Left colon (tissue), 2 donors: ENCODE results near the gene CCDC9B. TPM values are rescaled to one million over a fixed set of nuclear protein-coding genes. Genes with fewer than 3 reads are reported as not detected.

Experiments used
- ATAC-seq: fragments of 200-7000 bp; cut with Tn5 transposase; one replicate; pipeline ENCODE4 v1.9.1; 2020; ENCODE audit warnings: mild to moderate bottlenecking, moderate library complexity
- DNase-seq, 2 donors: peaks; one replicate each; pipeline ENCODE4 v3.0.0-alpha.2; 2020
- intact Hi-C, 2 donors: fragments of 100-400 bp; cut with DNase I in 1 of 2; cut with micrococcal nuclease in 1 of 2; formaldehyde crosslinking; loops; one replicate each; pipeline versions ENCODE4 v1.11.2 to v1.14.0; 2022; cut with DNase I, micrococcal nuclease
- long read RNA-seq: library from polyadenylated mRNA; unstranded; transcript quantifications from one replicate; pipeline ENCODE4 v2.0.0, GENCODE V29; 2021
- total RNA-seq, 2 donors: library from RNA; stranded (reverse); fragmentation: NEBNext Ultra II Directional; extraction: Animal tissue kit (Norgen Biotek cat#: 25700); gene quantifications; one replicate each; pipeline ENCODE4 v1.2.1, GENCODE V29; 2021
- donor health status: DM: no; HTN: no; CAD: no.
- donor health status: DM: yes; HTN: yes; CAD: no.

The CCDC9B gene
- 10 to 100 TPM; 28.1 to 43.5 TPM for total RNA-seq
- long read RNA-seq, partial matches to known transcripts = 1 of 2 reads
- long read RNA-seq, other reads (novel, unspliced or antisense) = 1 of 2 reads

DNA sequence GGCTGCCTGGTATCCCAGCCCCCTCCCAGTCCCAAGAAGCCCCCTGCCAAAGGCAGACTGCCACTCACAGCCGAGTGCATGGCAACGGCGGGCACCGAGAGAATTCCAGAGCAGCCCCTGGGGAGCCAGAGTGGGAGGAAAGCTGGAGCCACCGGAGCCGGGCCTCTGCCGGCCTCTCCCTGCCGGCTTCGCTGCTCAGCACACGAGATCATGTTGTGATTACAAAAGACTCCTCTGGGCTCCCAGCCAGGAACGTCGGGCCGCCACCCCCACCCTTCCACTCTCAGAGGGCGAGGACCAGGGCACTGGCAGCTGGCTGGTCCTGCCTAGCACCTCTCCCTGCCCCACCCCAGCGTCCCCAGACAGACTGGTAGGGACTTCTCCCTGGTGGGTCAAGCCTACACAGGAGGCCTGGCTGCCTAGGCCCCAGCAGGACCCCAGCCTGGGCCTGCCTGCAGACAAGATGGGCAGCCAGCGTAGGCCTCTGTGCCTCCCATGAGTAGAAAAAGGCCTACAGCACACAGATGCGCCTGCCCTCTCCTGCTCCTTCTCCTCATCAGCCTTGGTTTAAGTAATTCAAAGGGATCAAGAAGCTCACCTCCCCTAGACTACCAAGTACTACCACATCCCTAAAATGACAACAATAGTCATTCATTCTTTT, at the start of gene CCDC9B:
Gene CCDC9B, minus strand, starts transcription at position 200 of the 661 bp plus-strand sequence. Its CDS starts 120 bp downstream, at position 80.
- intact Hi-C loops = no loop called here
- peak; percentile 95 to 97 for DNase-seq
- ATAC-seq = peak; percentile 71

GRCh38 chr15:40389824-40390595, 49.3 kb upstream of the CCDC9B start:
- intact Hi-C loops = no loop called here
- ATAC-seq (no peak), DNase-seq (no peak)

GRCh38 chr15:40388941-40389823, 48.4 kb upstream of the CCDC9B start:
- ATAC-seq = no peak
- no peak for DNase-seq
- intact Hi-C loops = no loop called here

GRCh38 chr15:40386480-40386879, 45.7 kb upstream of the CCDC9B start:
- ATAC-seq (no peak), DNase-seq (no peak)

GRCh38 chr15:40382580-40383456, 42.1 kb upstream of the CCDC9B start, which contains the start of gene KNSTRN:
Gene KNSTRN, plus strand, starts transcription at chr15:40382721. Its CDS starts 115 bp downstream, at chr15:40382836.
- ATAC-seq = peak; percentile 99
- peak; percentile 89 to 94 for DNase-seq
- intact Hi-C loops = no loop called here

More at GRCh38 chr15:40386480-40386879, 45.7 kb upstream of the CCDC9B start:
- intact Hi-C loops = no loop called here

DNA sequence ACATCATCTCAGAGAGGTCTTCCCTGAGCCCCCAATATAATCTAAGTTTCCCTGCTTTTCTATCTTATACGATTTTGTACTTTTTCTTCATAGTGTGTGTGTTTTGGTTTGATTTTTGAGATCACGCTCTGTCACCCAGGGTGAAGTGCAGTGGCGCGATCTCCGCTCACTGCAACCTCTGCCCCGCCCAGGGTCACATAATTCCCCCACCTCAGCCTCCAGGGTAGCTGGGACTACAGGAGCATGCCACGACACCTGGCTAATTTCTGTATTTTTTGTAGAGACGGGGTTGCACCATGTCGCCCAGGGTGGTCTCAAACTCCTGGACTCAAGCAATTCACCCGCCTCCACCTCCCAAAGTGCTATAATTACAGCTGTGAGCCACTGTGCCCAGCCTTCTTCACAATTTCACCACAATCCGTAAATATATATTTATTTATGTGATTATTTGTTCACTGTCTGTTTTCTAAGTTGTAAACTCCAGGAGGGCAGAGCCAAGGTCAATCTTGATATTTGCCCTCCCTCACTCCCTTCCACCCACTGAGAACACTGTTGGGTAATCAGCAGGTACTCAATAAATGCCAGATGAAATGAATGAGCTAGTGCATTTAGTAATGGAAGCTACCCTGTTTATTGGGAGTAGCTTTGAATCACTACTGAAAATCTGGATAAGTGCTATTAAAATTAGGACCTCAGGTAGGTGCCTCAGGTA, 41.2 kb upstream of the CCDC9B start:
- DNase-seq = no peak
- no peak for ATAC-seq
- intact Hi-C loops = no loop called here

- intact Hi-C loops = no loop called here
- DNase-seq (no peak), ATAC-seq (no peak)
Measured at GRCh38 chr15:40380636-40381035, 39.9 kb upstream of the CCDC9B start.

DNA sequence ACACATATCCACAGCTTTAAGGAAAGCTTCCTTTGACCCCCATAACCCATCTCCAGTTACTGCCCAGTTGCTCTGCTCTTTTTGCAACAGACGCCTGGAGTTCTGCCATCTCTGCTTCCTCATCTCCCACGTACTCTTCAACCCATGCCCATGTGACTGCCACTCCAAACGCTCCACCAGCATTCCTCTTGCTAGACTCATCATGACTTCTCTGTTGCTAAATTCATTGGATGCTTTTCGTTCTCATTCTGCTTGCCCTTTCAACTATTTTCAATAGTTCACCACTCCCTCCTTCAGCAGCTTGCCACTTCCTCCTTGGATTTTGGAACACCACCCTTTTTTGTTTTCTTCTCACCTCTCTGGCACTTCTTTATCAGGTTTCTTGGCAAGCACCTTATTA, 39.1 kb upstream of the CCDC9B start:
- DNase-seq (peak in 1 of 2 donors; percentile 51), ATAC-seq (no peak)
- intact Hi-C loops = loop anchor here in 1 of 2 donors (10.0 kb wide), 1 partner anchor 45 kb away; no protein-coding TSS in a partner anchor

- intact Hi-C loops = loop anchor here in 1 of 2 donors (10.0 kb wide), 1 partner anchor 45 kb away; no protein-coding TSS in a partner anchor
- ATAC-seq (no peak), DNase-seq (no peak)
Measured at GRCh38 chr15:40379374-40379773, 38.6 kb upstream of the CCDC9B start.

DNA sequence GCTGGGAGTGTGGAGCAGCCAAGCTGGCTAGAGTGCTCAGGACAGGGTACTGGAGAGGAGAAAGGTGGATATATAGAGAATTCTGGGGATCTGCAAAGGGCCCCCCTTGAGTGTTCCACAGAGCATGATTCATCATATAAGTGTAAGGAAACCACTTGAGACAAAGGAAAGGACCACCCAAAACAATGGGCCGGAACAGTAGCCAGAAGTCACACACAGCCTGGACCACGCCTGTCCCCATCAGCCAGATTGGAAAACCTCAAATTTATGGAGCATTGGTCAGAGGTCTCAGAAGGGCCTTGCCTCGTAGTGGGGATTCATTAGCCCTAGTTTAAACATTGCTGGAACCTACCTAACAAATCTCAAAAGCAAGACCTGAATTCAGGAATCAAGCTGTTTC, 36.9 kb upstream of the CCDC9B start:
- intact Hi-C loops = loop anchor here in 1 of 2 donors (10.0 kb wide), 1 partner anchor 47 kb away; no protein-coding TSS in a partner anchor
- ATAC-seq (no peak), DNase-seq (no peak)

DNA sequence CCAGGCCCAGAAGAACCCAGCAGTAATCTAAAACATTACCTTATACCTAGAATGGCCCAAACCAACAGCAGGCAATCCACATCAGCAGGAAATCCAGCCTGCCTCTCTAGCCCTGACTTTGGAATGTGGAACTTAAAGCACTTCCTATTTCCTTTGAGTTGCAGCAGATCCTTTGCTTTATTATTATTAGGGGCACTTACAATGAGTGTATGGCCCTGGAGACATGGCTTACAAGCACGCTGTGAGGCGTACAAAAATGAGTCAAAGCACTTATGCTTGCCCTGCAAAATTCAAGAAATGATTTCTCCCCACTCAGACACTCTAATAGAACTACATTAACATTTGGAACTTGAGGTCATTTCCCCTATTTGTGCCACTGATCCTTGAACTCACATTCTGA, 32.2 kb upstream of the CCDC9B start:
- intact Hi-C loops = loop anchor here in 1 of 2 donors (10.0 kb wide), 1 partner anchor 52 kb away; no protein-coding TSS in a partner anchor
- DNase-seq (no peak), ATAC-seq (no peak)

DNA sequence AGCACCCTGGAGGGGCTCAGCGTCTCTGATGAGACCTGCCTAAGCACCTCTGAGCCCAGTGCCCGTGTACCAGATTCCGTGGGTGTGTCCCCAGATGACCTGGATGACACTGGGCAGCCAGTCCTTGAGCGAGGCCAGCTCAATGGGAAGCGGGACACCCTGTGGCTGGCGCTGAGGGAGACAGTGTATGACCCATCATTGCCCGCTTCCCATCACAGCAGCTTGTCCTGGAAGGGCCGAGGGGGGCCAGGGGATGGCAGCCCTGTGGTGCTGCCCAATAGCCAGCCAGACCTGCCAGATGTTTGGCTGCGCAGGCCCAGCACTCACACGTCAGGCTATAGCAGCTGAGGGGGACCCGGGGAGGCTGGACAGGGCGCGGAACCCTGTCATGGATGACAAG, 29.2 kb upstream of the CCDC9B start:
- no peak for ATAC-seq
- DNase-seq = no peak
- intact Hi-C loops = loop anchor here (10.0 kb wide), 2 partner anchors 45 to 55 kb away; no protein-coding TSS in a partner anchor

- ATAC-seq (no peak), DNase-seq (no peak)
- intact Hi-C loops = loop anchor here in 1 of 2 donors (10.0 kb wide), 1 partner anchor 45 kb away; no protein-coding TSS in a partner anchor
Measured at GRCh38 chr15:40369474-40369869, 28.7 kb upstream of the CCDC9B start.

DNA sequence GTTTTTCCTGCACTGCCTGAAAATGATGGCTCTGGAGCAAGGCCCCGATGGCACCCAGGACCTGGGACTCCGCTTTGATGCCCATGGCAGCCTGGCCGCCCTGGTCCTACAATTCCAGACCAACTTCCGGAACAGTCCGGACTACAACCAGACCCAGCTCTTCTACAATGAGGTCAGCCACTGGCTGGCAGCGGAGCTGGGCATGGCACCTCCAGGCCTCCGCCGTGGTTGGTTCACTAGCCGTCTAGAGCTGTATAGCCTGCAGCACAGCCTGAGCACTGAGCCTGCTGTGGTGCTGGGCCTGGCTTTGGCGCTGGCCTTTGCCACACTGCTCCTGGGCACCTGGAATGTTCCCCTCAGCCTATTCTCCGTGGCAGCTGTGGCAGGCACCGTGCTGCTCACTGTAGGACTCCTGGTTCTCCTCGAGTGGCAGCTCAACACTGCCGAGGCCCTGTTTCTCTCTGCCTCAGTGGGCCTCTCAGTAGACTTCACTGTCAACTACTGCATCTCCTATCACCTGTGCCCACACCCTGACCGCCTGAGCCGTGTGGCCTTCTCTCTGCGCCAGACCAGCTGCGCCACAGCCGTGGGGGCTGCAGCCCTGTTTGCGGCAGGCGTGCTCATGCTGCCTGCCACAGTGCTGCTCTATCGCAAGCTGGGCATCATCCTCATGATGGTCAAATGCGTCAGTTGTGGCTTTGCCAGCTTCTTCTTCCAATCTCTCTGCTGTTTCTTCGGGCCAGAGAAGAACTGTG, 28.2 kb upstream of the CCDC9B start:
- no peak for ATAC-seq
- DNase-seq = no peak
- intact Hi-C loops = loop anchor here in 1 of 2 donors (10.0 kb wide), 1 partner anchor 46 kb away; no protein-coding TSS in a partner anchor

DNA sequence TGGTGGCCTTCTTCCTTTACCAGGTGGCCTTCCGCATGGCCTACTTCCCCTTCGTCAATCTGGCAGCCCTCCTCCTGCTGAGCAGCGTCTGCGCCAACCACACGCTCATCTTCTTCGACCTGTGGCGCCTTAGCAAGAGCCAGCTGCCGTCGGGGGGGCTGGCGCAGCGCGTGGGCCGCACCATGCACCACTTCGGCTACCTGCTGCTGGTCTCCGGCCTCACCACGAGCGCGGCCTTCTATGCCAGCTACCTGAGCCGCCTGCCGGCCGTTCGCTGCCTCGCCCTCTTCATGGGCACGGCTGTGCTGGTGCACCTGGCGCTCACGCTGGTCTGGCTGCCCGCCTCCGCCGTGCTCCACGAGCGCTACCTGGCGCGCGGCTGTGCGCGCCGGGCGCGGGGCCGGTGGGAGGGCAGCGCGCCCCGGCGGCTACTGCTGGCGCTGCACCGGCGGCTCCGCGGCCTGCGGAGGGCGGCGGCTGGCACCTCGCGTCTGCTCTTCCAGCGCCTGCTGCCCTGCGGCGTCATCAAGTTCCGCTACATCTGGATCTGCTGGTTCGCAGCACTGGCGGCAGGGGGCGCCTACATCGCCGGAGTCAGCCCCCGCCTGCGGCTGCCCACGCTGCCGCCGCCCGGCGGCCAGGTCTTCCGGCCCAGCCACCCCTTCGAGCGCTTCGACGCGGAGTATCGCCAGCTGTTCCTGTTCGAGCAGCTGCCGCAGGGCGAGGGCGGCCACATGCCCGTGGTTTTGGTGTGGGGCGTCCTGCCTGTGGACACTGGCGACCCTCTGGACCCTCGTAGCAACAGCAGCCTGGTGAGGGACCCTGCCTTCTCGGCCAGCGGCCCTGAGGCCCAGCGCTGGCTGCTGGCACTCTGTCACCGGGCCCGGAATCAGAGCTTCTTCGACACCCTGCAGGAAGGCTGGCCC, 27.2 kb upstream of the CCDC9B start:
- ATAC-seq = peak; percentile 87
- peak; percentile 88 to 91 for DNase-seq
- intact Hi-C loops = loop anchor here in 1 of 2 donors (10.0 kb wide), 1 partner anchor 47 kb away; no protein-coding TSS in a partner anchor
